Measurements from ENCODE around the gene PRAF2.

GRCh38 chrX:49106930-49107329 is 33.1 kb upstream of the PRAF2 start:
- TF ChIP-seq, protein P1, sequence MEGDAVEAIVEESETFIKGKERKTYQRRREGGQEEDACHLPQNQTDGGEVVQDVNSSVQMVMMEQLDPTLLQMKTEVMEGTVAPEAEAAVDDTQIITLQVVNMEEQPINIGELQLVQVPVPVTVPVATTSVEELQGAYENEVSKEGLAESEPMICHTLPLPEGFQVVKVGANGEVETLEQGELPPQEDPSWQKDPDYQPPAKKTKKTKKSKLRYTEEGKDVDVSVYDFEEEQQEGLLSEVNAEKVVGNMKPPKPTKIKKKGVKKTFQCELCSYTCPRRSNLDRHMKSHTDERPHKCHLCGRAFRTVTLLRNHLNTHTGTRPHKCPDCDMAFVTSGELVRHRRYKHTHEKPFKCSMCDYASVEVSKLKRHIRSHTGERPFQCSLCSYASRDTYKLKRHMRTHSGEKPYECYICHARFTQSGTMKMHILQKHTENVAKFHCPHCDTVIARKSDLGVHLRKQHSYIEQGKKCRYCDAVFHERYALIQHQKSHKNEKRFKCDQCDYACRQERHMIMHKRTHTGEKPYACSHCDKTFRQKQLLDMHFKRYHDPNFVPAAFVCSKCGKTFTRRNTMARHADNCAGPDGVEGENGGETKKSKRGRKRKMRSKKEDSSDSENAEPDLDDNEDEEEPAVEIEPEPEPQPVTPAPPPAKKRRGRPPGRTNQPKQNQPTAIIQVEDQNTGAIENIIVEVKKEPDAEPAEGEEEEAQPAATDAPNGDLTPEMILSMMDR (IDR thresholded peaks at IDR 0.05; ENCODE audit: insufficient read depth, low read length) = no peak
- TF ChIP-seq REST (IDR thresholded peaks at IDR 0.05; ENCODE audit: insufficient replicate concordance, low read depth) (no peak), POLR2AphosphoS5 (IDR thresholded peaks at IDR 0.05; ENCODE audit: low read depth) (no peak), GABPA (IDR thresholded peaks at IDR 0.05; ENCODE audit: low read depth) (no peak), SPI1 (IDR thresholded peaks at IDR 0.05; ENCODE audit: borderline replicate concordance, low read depth) (no peak)

Data from HL-60 (cell line).